ENCODE data around the gene FAM229A.
A peak's percentile ranks its signal among the peaks of the same experiment; 100 is the strongest.

FAM229A gene, protein sequence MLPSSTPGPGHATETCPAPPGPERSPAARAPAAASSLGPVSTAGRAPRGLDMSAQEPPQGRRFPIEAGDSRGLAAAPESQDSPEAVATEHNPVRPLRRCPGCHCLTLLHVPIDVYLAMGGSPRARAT

DNA sequence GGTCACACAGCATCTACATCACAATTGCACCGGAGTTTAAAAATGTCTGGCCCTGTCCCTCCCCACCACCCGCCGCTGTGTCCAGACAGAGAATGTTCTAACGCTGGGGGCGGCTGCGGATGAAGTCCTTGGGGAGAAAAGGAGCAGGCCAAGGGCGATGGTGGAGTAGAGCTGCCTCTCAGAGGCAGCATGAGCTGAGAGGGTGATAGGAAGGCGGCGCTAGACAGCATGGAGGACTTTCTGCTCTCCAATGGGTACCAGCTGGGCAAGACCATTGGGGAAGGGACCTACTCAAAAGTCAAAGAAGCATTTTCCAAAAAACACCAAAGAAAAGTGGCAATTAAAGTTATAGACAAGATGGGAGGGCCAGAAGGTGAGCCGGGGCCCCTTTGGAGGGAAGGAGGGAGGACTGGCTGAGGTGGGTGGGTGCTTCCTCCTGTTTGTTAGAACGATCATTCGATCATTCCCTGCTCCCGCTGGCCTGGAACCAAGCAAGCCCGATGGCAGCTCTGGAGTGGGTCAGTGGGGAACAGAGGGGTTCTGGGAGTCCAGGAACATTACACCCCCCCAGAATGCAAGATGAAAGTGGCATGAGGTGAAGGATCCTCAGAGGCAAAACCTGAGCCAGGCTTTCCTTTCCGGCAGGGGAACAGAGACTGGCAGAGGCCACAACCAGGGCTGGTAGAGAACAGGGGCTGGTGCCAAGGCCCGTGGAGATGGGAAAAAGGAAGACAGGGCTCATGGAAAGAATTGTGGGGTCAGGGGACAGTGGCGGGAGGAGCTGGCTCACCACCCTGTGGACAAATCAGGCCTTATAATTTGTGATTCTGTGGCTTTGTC, at the start of gene FAM229A, which contains the start of gene TSSK3:
Gene FAM229A, minus strand, starts transcription at position 12 of the 840 bp plus-strand sequence. CDS start 394 bp downstream, outside the sequence.
Gene TSSK3, plus strand, starts transcription at position 66 of the 840 bp plus-strand sequence. Its CDS starts 163 bp downstream, at position 229.
- no peak for DNase-seq

DNA sequence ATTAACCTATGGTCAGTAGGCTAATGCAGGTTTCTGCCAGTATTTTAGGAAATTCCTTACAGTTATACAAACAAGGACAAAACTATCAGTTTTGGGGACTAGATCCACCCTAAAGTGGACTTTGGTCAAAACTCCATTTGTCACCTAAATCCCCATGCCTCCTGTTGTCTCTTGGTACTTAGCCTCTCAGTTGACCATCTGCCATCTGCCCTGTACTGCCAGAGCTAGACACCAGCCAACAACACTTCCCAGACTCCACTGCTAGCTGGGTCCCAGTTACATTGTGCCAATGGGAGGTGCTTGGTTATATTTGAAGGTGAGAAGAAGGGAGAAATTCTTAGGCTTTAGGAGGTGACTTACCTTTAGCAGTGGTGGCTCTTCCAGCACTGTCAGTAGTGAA, 49.0 kb upstream of the FAM229A start:
- no peak for DNase-seq

DNA sequence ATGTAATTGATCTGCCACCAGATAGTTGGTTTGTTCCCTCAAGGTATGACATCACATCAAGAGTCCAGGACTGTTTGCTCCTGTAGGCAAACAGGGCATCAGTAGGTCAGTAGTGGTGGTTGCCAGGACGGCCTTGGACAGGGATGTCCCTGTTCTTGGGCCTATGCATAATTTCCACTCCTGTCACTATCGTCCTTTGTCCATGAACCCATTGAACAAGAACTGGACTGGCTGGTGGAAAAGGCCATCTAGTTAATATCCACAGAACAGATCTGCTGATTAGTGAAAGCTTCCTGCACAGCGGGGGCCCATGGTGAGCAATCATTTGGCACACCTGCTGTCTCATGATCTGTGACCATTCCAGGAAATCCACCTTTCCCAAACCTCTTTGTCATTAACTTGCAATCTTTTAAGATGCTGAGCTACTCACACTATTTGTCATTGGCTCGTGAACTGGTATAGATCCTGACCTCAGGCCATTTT, 44.4 kb upstream of the FAM229A start:
- DNase-seq, result no peak

DNA sequence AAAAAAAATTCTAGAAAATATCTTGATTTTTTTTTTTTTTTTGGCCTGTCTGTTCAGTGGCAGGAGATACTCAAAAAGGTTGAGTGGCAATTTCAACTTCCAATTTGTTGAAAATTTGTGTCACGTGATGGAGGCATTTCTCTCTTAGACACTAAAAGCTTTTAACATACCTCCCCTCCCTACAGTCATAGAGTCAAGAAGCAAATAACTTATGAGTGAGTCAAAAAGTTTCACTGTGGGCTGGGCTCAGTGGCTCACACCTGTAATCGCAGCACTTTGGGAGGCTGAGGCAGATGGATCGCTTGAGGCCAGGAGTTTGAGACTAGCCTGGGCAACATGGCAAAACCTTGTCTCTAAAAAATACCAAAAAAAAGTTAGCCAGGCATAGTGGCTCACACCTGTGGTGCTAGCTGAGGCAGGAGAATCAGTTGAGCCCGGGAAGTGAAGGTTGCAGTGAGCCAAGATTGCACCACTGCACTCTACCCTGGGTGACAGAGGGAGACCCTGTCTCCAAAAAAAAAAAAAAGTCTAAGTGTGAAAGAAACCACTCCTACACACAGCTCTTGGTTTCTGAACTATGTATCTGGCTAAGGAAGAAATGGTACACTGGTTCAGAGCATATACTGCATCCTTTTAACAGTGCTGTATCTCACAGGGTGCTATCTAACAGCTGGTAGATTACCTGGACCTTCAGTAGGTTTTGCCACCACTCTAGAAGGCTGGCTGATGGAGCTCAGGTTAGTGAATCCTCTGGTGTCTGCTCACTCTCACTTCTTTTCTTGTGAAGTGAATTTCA, 43.6 kb upstream of the FAM229A start:
- DNase-seq, result no peak

DNA sequence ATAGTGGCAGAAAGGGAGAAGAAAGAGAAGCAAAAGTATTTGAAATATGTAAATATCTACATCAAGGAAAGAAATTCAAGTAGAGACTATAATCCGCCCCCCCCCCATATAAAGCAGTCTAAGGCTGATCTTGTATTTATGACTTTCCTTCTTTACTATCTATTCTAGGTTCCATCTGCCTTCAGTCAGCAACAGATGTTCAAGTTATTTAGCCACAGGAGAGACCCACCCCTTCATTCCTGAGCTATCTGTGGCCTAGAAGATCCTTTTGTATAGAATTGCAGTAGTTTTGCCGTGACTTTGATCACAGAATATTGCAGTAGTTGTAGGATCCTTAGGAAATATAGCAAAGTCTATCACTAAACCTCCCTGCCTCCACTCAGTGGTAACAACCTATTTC, 42.7 kb upstream of the FAM229A start:
- DNase-seq, result no peak

DNA sequence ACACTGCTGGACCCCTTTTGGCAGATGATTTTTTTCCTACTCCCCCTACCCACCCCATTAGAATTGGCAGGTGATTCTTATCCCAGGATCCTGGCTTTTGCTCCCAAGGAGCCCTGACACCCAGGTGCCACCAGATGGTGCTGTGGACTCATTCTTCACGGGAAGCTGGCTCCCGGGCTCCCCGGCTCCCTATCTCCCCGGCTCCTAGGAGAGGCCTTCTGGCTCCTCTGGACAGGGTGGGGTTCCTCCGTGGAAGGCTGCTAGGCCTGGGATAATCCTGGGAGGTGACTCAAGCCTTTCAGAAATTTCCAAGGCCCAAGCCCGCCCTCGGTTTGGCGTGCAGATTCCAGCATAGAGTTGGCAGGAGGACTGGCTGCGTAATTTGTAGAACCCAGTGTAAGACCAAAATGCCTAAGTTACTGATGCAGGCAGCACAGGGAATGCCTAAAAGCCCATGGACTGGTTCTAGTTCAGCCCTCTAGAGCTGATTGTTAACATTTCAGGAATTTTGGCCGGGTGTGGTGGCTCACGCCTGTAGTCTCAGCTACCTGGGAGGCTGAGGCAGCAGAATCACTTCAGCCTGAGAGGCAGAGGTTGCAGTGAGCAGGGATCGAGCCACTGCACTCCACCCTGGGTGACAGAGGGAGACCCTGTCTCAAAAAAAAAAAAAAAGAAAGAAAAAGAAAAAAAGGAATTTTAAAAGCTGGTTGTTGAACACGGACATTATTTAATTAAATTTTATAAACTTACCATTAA, 38.8 kb upstream of the FAM229A start:
- peak; percentile 40 to 78 for DNase-seq

DNA sequence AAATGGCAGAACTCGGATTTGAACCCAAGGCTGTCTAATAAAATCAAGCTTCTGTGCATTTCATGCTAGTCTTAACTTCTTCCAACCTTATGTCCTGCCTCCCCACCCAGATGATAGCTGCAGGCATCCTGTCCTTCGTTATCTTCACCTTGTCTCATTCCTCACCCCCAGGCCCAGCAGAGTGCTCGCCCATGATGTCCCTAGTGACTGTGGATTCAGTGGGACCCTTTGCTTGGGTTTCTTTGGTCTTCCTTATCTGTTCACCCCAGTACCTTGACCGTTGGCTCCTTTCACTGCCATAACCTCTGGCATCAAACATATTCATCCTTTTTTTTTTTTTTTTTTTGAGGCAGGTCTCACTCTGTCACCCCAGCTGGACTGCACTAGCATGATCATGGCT, 37.6 kb upstream of the FAM229A start:
- DNase-seq, result no peak

DNA sequence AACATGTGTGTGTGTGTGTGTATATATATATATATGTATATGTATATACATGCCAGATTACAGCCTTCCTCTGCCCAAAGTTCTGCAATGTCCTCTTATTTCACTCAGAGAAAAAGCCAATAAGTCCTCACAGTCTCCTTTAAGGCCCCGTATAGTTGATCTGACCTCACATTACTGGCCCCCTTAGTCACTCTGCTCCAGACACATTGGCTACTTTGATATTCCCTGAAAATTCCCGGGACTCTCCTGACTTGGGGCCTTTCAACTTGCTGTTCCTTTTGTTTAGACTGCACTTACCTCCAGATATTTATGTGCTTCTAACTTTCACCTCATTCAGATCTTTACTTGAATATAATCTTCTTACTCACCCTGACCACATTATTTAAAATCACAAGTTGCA, 36.1 kb upstream of the FAM229A start:
- no peak for DNase-seq

DNA sequence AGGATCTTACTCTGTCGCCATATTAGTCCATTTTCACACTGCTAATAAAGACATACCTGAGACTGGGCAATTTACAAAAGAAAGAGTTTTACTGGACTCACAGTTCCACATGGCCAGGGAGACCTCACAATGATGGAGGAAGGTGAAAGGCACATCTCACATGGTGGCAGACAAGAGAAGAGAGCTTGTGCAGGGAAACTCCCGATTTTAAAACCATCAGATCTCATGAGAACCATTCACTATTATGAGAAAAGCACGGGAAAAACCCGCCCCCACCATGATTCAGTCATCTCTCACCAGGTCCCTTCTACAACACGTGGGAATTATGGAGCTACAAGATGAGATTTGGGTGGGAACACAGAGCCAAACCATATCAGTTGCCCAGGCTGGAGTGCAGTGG, 34.2 kb upstream of the FAM229A start:
- DNase-seq, result peak in 1 of 2 donors; percentile 65

DNA sequence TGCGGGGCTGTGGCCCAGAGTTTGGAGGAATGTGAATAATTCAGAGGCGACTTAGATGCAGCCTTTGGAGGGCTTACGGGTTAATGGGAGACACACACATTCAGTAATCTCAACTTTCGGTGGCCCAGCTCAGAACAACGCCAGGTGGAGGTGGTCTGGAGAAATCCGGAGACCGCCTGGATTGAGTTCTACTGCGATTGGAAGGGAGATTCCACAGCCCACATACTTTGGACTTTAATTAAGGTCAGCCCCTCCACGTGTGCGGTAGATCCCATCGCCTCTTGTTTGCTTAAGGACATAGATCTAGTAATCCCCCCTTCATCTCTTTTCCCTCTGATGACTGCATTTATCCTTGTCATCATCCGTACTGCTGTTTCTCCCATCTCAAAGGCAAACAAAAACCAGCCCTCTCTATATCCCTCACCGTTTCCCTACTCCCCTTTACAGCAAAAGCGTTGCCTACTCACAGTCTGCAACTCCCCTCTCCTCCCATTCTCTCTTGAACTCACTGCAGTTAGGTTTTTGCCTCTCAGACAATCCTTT, 32.7 kb upstream of the FAM229A start:
- DNase-seq, result peak; percentile 19 to 48

DNA sequence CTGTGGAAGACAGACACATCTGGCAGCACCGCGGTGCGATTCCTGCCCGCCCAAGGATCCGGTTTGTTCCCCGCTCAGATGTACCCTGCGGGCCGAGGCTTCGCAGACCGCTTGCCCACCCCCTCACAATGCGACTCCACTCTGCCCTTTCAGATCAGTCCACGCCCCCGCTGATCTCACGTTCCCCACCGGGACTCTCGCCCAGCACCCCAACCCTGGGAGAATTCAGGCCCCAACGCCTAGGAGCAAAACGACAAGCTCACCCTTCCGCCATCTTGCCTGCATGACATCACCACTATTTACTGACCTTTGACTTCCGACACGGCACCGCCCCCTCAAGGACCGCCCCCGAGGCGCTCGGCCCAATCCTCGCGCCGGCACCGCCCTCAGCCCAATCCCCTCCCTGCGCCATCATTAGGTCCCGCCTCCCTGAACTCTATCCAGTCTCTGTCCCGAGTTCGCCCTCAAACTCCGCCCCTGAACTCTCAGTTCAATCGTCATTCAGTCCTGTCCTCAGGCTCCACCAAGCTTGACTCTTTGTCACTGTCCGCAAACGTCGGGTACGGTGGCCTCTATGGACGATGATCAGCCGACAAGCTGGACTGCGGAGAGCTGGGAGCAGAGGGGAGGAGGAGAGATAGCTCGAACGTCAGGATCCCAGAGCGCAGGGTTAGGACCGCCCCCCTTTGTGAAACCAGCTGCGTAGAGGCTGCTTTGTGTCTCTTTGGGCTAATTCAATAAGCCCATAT, 32.0 kb upstream of the FAM229A start, which contains the start of gene BSDC1:
Gene BSDC1, minus strand, starts transcription at position 301 of the 749 bp plus-strand sequence. Its CDS starts 27 bp downstream, at position 274.
- peak; percentile 99 for DNase-seq

DNA sequence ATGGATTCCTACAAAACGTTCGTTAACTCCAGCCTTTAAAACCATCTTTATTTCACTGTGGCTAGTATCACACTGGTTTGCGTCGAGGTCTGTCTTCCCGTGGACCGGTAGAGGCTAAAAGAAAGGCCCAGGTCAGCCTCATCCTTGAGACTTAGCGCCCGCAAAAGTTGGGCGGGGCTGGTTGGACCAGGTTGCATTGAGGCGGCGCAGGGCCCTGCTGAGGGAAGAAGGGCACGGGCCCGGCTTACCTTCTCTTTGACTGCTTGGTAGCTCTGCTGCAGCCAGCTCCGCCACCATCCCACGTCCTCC, 31.5 kb upstream of the FAM229A start:
- DNase-seq, result peak in 1 of 2 donors; percentile 18

DNA sequence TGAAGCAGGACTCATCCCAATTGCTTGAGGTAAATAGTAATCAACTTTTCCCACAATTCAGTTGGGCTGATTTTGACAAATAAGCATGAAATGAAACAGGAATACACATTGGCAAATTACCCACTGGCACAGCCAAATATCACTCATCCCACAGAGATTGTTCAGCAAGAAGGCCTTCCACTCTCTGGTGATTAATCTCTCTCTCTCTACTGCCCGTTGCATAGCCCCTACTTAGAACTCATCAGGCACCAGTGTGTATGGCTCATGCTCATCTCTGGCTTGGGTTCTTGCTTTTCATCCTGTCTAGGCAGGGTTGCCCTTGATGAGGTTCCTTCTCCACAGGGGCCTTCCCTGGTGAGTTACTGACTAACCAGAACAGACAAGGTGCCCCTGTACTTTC, 30.9 kb upstream of the FAM229A start:
- DNase-seq, result no peak

DNA sequence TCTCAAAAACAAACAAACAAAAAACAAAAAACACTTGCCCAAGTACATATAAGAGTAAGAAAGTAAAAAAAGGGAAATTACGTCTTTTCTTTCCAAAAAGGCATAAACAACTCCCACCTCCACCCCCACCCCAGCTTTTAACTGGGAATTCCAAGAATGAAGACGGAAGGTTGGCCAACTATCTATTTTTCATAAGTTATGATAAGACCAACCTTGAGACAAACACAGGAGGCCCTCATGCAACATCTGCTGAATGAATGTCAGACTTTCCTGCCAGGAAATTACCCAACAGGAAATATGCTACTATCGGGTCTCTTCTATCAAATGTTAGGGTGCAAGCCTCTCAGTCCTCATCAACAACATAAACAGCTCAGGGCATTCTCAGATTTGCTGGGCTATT, 30.0 kb upstream of the FAM229A start:
- peak; percentile 25 to 77 for DNase-seq

DNA sequence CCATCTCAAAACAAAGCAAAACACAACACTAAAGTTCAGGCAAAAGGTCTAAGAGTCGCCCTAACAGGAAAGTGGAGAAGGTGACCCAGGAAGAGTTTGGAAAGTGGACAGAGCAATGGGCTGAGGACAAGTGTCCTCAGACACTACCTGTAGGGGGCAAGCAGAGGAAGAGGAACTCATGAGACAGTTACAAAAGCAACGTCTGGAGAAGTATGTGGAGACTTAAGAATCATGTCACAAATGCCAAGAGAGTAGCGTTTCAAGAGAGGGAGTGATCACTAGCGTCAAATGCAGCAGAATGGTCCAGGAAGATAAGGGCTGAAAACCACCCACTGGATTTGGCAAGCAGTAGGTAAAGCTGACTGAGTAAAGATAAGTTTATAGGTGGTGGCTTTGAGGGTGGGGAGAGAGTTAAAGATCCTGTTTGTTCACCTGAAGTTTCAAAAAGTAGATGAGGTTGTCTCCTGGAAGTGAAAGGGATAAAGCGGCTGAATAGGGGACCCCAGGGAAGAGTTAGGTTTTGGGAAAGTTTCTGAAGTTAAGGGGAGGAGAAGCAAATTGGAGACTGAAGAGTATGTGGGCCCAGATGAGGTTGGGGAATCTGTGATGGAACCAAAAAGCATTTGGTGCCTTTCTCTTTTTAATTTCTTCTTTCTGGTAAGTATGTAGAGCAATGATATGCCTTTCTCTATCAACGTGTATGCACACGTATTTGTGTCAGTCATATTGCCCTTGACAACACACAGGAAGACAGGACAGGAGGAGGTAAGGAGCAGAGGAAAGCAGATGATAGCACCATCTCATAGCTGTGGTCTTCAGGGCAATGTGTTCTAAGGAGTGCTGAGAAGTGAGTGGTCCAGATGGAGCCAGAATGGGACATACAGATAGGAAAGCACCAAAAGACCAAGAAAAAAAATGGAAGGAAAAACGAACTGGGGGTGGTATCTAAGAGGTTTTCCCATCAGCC, 28.9 kb upstream of the FAM229A start:
- DNase-seq, result no peak

DNA sequence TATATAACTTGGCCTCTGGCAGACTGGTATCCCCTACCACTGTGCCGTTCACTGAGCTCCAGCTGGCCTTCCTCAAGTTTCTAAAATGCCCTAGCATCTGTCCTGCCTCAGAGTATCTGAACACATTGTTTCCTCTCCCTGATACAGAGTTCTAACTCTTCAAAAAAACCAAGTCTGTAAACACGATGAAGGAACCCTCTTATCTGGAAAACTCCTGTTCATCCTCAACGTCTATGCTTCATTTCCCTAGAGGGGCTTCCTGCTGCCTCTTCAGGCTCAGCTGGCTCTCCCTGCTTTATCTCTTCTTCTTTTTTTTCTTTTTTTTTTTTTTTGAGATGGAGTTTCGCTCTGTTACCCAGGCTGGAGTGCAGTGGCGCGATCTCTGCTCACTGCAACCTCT, 26.4 kb upstream of the FAM229A start:
- no peak for DNase-seq

DNA sequence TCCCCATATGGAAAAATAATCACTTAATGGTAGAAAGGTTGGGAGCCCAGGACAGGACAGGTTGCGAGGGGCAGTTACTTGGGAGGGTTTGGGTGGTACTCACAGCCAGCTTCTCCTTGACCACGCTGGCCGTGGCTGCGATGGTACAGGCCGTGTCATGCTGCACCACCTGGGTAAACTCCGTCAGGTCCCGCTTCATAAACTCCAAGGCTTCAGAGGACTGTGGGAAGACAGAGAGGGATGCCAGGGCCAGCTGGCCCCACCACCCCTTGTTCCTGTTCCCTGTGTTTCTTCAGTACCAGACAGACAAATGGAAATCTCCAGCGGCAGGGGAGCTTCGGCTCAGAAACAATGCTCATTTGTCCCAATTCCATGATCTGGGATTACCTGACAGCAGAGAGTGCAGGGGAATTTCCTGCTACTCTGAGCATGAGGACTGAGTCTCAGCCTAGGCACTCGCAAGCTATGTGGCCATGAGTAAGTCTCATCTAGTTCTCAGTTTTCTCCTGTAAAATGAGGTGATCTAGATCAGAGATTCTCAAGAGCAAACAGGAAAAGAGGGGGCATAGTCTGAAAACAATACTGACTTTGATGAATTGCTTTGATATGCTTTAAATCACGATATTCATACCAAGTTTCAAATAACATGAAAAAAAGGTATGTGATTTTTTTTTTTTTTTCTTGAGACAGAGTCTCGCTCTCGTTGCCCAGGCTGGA, 24.5 kb upstream of the FAM229A start:
- DNase-seq, result no peak

DNA sequence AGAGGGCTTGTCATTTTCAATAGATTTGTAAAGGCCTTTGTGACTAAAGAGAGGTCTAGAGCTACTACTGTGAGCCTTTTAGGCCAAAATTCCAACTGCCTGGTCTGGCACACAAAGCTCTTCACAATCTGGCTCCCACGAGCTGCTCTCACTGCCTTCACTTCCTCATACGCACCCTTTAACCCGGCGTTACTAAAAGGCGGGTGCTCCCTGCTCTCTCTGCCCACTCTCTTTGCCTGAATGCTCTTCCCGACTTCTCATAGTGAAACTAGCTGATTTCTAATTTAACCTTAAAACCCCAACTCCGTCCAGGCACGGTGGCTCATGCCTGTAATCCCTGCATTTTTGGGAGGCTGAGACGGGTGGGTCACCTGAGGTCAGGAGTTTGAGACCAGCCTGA, 17.8 kb upstream of the FAM229A start:
- peak; percentile 22 to 70 for DNase-seq

DNA sequence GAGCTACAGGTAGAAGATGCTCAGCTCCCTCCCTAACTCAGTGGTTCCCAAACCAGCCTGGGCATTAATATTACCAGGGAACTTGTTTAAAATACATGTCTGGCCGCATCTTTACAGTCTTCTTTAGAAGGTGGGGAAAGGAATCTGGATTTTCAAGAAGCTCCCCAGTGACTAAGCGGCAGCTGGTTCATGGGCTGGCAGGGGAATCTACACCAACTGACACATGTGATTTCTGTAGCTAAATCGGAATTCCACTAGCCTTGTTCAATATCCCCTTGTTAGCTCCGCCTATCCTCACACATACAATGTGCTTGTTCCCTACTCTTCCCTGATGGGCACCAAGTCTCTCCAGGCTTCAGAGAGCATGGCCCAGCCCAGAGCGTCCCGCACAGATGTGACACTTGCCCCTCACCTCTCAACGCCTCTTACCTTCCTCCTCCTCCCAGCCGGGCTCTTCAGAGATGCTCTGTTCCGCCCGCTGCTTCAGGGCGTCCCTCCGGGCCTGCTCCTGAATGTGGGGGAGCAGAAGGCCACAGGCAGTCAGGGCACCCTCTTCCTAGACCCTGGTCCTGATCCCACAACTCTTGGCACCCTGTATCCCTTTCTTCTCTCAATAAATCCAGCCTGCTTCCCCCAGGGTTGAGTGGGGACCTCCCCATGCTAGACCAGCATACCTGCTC, 15.4 kb upstream of the FAM229A start:
- DNase-seq, result peak in 1 of 2 donors; percentile 33

Data from inflammatory macrophage treated with lipopolysaccharide for 1 hour (primary cell).